Measurements from ENCODE around the gene RNF220.
A peak's percentile ranks its signal among the peaks of the same experiment; 100 is the strongest.

RNF220 gene

DNA sequence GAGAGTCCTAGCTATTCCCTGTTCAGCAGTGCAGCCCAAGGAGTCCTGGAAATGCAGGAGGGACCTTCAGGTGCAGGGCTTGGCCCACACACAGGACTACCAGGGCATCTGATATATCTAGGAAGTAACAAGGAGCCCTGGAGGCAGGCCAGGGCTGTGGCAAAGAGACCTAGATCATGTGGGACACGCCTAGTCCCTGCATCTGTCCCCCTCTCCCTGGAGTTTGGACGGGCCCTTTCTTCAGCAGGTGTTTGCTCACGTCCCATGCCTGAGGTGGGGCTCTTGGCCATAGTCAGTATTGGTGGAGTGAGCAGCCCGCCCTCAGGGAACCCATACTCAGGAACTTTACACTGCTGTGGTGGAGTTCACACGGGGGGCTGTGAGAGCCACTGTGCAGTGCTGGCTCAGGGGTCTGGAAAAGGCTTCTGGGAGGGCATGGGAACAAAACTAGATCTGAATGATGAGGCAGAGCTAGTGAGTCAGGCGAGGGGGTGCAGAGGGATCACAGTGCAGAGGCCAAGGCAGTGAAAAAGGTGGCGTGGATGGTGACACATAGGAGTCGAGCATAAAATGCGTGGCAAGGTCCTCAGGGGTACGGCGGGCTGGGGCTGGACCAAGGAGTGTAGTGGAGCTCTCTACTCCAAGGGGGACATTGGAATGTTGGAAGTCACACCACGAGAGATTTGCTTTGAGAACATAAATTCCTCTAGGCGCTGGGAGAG is 243.6 kb downstream of the RNF220 start:
- no peak for TF ChIP-seq POLR2A (IDR thresholded peaks at IDR 0.05; ENCODE audit: low read depth, low read length)
- no peak for DNase-seq (ENCODE audit: insufficient read length, low spot score)

DNA sequence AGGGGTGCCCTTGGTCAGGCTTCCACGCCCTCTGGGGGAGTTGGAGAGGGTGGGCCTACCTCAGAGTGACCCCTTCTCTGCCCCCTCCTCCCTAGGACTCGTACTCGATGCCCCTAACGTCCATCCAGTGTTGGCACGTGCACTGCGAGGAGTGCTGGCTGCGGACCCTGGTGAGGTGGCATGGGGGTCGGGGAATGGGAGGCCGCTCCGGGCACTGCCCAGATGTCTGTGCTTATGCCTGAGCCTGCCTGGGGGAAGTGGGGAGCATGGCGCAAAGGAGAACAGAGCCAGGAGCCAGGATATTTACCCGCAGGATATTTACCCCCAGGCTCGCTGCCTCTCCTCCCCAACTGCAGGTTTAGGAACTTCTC is 244.7 kb downstream of the RNF220 start:
- no peak for TF ChIP-seq POLR2A (IDR thresholded peaks at IDR 0.05; ENCODE audit: low read depth, low read length)
- DNase-seq (ENCODE audit: insufficient read length, low spot score), result no peak
- FAIRE-seq, result no peak

More for the DNA sequence above, 243.6 kb downstream of the RNF220 start:
- no peak for FAIRE-seq

DNA sequence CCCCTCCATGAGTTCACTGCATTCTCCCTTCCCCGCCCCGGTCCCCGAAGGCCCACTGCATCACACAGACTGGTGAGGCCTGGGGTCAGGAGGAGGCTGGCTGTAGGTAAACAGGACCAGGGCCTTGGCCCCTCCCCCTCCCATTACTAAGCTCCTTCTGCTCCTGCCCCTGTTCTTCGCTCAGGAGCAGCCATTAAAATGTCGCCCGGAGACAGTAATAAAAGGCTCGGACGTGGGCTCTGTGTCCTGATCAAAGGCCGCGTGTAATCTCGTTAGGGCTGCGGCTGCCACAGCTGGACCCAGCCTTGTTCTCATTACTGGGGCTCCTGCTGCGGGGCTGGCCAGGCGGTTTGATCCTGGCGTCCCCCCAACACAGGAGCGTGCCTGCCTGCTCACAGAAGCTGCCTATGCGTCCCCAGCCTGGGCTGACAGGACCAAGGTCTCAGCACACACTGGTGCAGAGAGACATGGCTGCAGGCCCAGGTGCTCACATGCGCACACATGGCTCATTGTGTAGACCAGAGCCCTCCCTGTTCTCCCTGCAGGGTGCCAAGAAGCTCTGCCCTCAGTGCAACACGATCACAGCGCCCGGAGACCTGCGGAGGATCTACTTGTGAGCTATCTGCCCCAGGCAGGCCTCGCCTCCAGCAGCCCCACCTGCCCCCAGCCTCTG is 245.2 kb downstream of the RNF220 start:
- FAIRE-seq (no peak), DNase-seq (ENCODE audit: insufficient read length, low spot score) (no peak)
- no peak for TF ChIP-seq POLR2A (IDR thresholded peaks at IDR 0.05; ENCODE audit: low read depth, low read length)

DNA sequence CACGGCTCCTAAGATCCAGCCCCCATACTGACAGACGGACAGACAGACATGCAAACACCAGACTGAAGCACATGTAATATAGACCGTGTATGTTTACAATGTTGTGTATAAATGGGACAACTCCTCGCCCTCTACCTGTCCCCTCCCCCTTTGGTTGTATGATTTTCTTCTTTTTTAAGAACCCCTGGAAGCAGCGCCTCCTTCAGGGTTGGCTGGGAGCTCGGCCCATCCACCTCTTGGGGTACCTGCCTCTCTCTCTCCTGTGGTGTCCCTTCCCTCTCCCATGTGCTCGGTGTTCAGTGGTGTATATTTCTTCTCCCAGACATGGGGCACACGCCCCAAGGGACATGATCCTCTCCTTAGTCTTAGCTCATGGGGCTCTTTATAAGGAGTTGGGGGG is 246.0 kb downstream of the RNF220 start:
- no peak for FAIRE-seq
- TF ChIP-seq POLR2A (IDR thresholded peaks at IDR 0.05; ENCODE audit: low read depth, low read length), result no peak
- no peak for DNase-seq (ENCODE audit: insufficient read length, low spot score)

DNA sequence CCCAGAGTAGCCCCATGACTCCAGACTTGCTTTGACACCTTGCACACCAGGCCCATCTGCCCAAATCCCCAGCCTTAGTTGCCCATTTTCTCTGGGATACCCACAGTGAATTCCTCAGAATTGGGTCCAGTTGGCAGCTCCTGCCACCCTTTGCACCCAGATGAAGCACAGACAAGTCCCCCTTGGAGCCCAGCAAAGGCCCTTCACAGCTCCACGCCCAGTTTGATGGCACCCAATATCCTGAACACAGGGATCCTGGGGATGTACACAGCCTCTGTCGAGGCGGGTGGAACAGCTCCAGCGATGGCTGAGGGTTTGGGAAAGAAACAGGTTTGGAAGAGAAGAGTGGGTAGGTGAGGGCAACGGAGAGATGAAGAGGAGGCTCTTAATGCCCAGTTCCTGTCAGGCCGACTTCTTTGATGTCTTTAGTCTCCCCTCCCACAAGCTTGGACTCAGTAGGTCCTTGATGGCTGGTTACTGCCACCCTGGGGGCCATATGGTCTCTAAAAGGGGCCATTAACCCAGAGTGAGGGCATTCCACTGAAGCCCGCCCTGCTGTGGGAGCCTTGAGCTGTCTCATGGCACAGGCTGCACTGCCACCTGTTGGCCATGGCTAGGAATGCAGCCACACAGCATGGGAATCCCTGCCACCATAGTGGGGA is 247.5 kb downstream of the RNF220 start:
- DNase-seq (ENCODE audit: insufficient read length, low spot score) (peak; percentile 81), FAIRE-seq (peak; percentile 90)
- no peak for TF ChIP-seq POLR2A (IDR thresholded peaks at IDR 0.05; ENCODE audit: low read depth, low read length)

DNA sequence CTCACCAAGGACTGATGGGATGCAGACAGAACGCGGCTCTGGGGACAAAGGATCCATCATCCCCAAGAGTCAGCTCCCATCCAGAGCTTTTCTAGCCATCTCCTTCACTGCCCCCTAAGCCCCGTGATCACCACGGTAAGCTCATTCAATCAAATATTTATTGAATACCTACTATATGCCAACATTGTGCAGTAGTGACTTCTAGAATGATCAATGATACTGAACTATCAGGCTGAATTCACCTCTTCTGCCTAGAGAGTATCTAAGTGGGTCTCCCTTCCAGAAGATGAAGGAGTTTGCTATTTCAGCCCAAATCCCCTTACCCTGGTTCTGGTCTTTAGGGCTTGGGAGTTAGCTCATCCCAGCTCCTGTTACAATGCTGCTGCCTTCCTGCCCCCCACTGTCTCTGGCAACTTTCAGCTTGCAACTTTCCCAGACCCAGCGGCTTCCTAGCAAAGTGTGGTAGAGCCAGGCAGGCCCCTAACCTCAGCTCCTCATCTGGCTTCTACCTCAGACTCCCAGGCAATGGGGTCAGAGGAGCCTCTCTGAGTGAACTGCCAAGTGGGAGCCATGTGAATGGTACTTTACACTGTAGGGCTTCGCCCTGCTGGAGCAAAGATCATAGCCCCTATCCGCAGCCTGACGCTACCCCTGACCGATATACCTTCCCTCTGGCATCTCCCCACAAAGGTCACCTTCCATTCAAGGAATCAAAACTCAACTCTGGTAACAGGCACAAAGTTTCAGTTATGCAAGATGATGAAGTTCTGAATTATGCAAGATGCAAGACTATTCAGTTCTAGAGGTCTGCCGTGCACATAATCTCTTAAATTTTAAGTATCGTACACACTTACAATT is 248.3 kb downstream of the RNF220 start:
- TF ChIP-seq POLR2A (IDR thresholded peaks at IDR 0.05; ENCODE audit: low read depth, low read length), result no peak
- DNase-seq (ENCODE audit: insufficient read length, low spot score), result no peak

DNA sequence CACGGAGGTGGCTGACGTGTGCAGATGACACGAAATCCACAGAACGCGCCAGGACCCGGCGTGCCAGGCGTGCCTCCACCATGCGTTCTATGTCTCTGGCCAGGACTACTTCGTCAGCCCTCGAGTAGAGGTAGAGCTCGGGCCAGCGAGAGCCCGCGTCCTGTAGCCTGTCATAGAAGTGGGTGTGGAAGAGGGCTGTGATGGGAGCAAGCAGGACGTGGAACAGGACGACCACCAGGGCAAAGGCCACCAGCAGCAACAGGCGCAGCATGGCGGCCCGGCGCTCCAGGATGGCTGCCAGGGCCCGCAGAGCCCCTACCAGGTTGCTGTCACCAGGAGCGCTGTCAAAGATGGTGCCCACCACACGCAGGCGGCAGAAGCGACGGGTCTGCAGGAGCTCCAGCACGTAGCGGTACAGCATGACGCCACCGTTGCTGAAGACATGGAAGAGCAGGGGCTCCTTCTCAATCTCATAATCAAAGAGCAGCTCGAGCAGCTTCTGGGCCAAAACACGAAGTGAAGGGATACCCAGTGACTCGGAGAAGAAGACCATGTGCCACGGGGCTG is 249.6 kb downstream of the RNF220 start:
- FAIRE-seq (no peak), DNase-seq (ENCODE audit: insufficient read length, low spot score) (no peak)
- no peak for TF ChIP-seq POLR2A (IDR thresholded peaks at IDR 0.05; ENCODE audit: low read depth, low read length)

More for the DNA sequence above, 248.3 kb downstream of the RNF220 start:
- no peak for FAIRE-seq

DNA sequence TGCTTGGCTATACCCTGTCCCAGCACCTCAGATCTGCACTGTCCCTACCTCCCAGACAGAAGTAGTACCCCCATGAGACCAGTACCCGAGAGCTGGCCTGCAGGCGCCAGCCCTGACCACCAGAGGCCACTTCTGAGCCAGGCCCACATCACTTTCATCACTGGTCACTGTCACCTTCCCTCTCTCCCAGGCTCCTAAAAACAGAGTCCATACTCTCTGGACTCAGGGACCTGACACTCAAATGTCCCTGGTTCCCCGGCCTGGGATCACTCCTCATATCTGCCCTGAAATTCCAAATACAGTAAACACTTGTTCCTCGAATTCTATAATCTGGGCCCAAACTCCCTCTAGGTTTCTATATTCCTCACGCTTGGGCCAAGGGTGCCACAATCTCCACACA is 250.6 kb downstream of the RNF220 start:
- FAIRE-seq (no peak), DNase-seq (ENCODE audit: insufficient read length, low spot score) (no peak)
- no peak for TF ChIP-seq POLR2A (IDR thresholded peaks at IDR 0.05; ENCODE audit: low read depth, low read length)

DNA sequence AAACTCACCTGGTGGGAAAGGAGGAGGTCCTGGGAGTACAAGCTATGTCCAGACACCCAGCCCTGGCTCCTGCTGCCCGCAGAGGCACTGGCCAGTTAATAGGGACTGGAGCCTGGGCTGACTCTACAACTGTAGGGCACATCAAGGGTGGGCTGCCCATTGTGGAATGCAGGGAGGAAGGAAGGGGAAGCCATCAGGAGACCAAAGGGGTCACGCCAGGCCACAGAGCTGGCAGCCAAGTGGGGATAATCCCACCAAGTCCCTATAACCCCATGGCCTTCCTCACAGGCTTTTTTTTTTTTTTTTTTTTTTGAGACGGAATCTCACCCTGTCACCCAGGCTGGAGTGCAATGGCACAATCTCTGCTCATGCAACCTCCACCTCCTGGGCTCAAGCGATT is 254.5 kb downstream of the RNF220 start:
- no peak for DNase-seq (ENCODE audit: insufficient read length, low spot score)
- FAIRE-seq, result no peak
- TF ChIP-seq POLR2A (IDR thresholded peaks at IDR 0.05; ENCODE audit: low read depth, low read length), result no peak

DNA sequence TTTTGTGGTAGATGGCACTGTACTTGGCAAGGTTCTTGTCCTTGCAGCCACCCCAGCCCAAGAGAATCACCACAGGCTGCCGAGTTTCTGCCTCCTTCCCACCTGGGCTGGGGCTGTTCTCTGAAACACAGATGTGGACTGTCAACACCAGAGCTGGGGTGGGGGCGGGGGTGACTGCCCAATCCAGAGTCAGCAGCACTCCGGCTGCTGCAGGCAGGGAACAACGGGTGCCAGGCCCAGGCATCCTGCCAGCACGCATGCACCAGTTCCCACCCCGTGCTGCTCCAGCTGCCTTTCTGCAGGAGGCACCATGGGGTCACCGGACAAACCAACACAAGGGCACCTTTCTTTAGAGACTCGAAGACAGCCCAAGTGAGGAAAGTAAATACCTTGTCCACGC is 255.1 kb downstream of the RNF220 start:
- TF ChIP-seq POLR2A (IDR thresholded peaks at IDR 0.05; ENCODE audit: low read depth, low read length), result no peak
- FAIRE-seq, result no peak
- no peak for DNase-seq (ENCODE audit: insufficient read length, low spot score)

DNA sequence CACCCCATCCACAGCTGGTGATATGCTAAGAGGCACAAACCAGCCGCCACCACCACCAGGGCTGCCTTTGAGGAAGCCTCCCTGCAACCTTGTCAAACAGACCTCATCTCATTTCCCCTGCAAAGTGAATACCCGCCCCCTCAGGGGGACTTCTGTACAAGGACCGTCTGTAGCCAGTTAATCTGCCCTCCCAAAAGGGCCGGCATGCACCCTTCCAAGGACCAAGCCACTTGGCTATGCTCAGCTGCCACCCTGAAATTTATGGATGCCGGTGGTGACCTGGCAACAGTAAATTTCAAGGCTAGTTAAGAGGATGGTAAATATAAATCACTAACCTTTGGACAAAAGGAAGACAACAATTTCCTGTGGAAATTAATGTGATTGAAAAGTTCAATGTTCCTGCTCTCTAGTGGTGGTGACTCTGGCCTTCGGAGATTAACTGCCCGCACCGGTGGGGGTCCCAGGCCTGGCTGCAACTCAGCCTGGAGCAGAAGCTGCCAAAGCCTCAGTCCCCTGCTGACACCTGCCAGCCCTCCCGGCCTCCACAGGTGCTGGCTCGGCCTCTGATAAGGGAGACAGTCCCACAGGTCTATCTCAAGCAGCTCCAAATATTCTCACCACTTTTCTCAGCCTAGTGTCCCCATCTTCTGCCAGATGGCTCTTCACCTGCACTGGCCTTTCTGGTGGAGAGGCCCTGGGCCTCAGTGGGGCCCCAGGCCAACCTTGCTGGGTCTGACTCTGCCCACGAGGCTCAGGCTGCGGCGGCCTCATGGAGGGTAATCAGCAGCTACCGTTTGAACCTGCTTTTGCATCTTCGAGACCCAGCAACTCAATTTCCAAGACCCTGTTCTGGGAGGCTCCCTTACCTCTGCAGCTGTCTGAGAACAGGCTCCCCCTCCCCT is 257.0 kb downstream of the RNF220 start:
- no peak for FAIRE-seq
- TF ChIP-seq POLR2A (IDR thresholded peaks at IDR 0.05; ENCODE audit: low read depth, low read length), result no peak
- DNase-seq (ENCODE audit: insufficient read length, low spot score), result no peak

DNA sequence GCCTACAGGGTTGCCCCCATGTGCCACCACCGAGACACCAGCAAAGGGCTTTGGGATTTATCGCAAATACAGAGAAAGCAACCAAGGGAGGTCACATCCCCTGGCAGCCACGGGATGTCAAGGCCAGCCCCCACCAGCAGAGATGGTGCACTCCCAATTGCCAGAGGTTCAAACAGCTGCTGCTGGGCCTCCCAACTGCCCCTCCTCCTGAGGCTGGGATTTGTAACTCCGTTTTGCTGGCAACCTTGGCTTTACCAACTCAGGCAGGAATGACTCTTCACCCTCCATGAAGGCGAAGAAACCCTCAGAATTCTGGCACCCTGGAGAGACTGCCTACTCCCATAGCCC is 257.6 kb downstream of the RNF220 start:
- DNase-seq (ENCODE audit: insufficient read length, low spot score) (no peak), FAIRE-seq (no peak)
- no peak for TF ChIP-seq POLR2A (IDR thresholded peaks at IDR 0.05; ENCODE audit: low read depth, low read length)

DNA sequence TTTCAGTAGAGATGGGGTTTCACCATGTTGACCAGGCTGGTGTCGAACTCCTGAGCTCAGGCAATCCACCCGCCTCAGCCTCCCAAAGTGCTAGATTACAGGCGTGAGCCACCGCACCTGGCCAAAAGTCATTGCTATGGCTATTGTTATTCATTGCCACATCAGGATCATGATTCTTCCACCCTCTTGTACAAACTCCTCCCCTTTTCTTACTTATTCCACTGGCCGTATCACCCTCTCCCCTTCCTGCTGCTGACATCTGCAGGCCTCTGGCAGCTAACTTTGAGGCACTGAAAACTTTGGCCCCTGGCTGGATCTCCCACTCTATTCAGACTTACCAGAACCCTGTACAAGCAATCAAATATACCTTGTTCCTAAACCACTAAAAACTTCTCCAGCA is 258.4 kb downstream of the RNF220 start:
- no peak for TF ChIP-seq POLR2A (IDR thresholded peaks at IDR 0.05; ENCODE audit: low read depth, low read length)
- DNase-seq (ENCODE audit: insufficient read length, low spot score), result no peak
- no peak for FAIRE-seq
